GM18502 (cell line): ENCODE data around the gene RASSF7.

Experiments
- ATAC-seq: cut with Tn5 transposase; IDR thresholded peaks from one replicate; pipeline ENCODE4 v1.9.1; 2021; ENCODE audit warnings: mild to moderate bottlenecking; ENCODE audit not compliant: unreplicated experiment, poor library complexity

The RASSF7 gene

DNA sequence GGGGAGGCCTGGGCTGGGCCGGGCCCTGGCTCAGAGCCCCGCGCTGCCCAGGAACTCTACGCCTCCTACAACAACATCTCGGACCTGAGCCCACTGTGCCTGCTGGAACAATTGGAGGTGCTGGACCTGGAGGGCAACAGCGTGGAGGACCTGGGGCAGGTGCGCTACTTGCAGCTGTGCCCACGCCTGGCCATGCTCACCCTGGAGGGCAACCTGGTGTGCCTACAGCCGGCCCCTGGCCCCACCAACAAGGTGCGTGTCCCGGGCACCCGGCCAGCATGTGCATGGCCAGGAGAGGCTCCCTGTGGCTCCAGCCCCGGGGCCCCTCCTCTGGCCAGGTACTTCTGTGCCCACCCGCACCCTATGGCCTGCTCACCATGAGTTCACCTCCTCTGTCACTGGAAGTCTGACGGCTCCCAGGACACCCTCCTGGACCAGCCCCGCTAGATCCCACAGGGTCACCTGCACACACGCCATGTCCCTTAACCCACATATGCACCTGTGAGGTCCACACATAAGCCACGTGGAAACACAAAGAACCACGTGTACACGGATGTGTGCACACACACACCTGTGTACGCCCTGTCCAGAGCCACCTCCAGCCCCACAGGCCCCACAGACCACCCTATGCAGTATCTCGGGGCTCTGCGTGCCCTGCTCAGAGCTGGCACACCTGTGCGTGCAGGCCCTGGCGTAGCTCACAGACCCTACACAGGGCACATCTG, 10.6 kb upstream of the RASSF7 start:
- no peak for ATAC-seq

- no peak for ATAC-seq
These were observed 10.1 kb upstream of the RASSF7 start for GRCh38 chr11:550746-551085.

- no peak for ATAC-seq
These were observed 9.6 kb upstream of the RASSF7 start for GRCh38 chr11:551131-551530.

- no peak for ATAC-seq
These were observed 9.2 kb upstream of the RASSF7 start for GRCh38 chr11:551596-551995.

DNA sequence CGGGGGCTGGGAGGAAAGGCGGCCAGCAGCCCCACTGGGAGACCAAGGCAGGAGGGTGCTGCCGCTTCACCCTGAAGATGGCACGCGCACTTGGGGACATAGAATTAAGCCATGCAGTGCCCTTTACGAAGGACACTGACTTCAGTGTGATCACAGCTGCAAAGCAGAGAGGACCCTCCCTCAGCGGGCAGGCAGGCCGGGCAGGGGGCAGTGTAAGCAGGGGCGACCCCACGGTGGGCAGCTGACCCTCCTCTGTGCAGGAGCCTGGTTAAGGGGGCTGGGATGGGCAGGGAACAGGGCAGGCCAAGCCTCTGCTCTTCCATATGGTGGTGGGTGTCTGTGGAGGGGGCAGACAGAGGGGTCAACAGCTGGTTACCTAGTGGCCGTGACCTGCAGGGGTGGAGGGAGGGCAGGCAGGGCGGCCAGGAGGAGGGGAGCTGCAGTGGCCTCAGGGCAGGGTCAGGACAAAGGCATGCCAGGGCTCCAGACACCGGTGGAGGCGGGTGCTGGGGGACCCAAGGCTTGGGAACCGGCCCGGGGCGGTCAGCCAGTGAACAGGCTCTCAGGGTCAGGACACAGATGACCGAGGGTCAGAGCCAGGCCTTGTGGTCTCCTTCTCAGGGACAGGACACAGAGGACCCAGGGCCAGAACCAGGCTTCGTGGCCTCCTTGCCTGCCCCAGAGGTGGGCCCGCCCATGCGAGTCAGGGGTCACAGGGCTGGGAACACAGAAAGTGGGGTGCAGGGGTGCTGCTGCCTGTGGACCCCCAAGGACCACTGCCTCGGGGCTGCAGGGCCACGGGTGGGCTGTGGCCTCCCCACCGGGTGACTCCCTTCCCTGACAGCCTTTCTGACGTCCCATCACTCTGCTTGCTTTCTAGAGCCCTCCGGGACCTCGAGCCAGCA, 7.4 kb upstream of the RASSF7 start:
- ATAC-seq, result no peak

DNA sequence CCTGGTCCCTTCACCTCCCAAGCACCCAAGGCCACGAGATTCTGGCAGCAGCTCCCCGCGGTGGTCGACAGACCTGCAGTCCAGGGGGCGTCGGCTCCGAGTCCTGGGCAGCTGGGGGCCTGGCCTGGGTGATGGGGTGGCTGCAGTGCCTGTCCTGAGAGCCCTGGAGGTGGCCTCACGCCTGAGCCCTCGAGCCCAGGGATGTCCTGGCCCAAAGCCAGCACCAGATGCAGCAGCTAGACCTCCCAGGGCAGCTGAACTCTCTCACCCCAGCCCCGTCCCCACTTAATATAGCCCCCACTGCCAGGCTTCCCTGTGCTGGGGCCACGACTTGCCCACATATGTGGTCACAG, 6.8 kb upstream of the RASSF7 start:
- ATAC-seq, result no peak

DNA sequence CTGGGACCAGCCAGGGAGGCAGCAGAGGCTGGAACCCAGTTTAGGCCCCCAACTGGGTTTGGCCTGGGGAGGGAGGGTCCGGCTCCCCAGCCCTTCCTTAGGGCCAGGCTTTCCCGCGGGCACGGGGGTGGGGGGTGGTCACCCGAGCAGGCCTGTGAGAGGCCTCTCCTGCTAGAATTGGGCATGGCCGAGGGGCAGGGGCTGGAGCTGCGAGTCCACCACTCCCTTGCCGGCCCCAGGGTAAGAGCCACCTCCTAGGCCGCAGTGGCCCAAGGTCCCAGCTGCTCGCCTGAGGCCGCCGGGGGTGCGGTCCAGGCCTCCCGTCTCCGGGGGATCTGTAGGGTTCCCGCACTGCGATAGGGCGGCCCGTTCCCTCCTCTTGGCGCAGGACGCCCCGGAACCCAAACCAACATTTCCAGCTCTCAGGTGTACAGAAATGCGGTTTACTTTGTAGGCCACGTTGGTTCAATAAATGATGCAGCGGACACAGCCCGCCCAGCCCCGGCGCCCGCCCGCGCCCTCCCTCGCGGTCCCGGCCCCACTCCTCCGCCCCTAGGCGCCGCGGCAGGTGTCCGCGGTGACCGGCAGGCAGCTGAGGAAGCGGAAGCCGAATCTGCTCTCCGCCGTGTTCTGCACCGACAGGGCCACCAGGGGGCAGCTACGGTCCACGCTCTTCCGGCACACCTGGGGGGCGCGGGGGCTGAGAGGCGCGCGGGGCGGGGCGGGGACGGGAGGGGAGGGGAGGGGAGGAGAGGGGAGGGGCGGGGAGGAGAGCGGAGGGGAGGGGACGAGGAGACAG, 6.1 kb upstream of the RASSF7 start:
- ATAC-seq, result no peak

DNA sequence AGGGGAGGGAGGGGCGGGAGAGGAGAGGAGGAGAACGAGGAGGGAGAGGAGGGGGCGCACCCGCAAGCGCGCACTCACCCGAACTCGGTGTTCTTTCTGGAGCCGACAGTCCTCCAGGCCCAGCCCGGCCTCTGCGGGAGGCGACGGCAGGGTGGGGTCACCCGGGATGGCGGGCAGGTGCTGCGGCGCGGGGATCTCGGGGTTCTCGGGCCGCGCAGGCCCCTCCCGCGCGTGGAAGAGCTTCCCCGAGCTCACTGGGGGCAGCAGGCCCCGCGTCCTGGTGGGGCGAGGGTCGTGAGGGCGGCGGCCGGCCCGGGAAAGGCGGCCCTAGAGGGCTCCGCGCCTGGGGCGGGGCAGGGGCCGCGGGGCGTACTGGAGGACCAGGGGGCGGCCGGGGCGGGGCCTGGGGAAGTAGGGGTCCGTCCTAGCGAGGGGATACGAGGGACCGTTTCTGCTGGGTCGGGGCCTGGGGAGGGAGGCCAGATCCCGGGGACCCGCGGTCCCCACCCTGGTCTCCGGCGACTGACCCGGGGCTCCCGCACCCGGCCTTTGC, 5.5 kb upstream of the RASSF7 start:
- ATAC-seq, result no peak

DNA sequence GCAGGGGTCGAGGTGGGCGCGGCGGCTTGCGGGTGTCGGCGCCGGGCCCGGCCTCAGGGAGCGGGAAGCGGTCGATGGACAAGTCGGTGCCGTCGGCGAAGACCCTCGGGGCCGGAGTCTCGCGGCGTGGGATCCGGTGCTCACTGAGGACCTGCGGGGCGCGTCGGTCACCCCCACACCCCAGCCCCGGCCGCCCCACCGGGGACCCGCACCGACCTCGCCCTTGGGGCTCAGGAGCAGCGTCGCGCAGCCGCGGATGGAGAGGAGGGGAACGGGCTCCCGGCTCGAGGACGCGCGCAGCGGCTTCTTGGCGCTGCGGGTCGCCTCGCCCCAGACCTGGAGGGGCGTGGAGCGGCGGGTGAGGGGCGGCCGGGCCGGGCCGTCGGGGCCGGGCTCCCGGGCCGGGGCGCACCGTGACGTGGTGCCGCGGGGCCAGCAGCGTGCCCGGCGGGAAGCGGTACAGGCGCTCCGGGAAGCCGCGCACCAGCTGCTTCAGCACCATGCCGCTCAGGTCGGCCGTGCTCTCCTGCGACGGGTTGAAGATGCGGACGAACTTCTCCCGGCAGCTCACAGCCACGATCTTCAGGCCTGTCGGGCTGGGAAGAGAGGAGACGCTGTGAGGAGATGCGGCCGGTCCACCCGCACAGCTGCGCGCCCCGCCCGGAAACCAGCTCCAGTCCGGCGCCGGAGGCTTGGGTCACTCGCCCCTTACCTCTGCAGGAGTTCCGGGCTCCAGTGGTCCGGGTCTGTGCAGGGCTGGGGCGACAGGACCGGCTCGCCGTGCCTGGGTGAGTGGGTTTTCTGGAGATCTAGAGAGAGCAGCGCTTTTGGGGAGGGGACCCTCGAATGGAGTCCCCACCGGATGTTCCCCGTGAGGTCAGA, 4.7 kb upstream of the RASSF7 start:
- ATAC-seq, result no peak

GRCh38 chr11:556662-557256, 4.0 kb upstream of the RASSF7 start:
- no peak for ATAC-seq

DNA sequence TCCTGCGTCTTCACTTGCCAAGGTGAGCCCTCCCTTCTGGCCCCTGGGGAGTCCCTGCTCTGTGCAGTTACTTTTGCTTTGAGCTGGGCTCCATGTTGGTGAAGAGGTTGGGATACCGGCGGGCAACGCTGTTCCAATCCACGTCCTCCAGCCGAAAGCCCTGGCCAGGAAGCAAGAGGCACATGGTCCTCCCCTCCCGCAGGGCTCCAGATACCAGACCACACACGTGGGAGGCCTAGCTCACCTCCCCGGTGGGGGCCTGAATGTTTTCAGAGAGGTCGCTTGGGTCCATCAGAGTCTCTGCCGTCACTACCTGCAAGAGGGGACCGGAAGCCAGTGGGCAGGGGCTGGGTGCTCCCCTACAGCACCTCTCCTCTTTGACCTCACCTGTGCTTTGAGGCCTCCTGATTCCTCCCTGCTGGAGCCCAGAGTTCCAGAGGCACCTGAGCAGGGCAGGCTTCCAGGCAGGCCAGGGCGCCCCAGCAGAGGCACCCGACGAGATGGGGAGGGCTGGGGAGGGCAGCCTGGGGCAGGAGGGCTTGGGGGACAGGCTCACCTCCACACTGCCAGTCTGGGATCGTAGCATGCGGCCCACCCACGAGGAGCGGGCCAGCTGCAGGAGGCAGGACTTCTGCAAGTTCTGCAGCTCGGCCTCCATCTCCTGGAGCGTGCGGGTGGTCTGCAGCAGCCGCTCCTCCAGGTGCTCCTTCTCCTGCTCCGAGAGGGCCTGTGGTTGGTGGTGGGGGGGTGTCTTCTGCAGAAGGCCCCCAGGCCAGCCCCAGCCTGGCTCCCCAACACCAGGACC, 3.2 kb upstream of the RASSF7 start:
- ATAC-seq, result no peak

DNA sequence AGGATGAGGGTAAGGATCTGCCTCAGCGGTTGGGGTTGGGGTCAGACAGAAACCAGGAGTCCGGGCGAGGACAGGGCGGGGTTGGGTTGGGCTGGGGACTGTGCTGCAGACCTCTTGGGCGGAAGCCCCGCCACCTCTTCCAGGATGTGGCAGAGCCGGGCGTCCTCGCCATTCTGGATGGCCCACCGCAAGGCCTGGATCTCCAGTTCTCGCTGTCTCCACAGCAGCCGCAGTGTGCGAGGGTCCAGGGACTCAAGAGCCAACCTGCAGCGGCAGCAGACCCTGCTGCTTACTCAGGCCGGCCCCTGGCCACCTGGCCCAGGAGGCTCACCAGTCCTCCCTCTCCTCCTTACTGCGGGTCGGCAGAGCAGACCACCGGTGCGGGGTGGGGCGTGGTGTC, 2.3 kb upstream of the RASSF7 start:
- ATAC-seq, result no peak

GRCh38 chr11:559020-559620, 1.6 kb upstream of the RASSF7 start:
- no peak for ATAC-seq

DNA sequence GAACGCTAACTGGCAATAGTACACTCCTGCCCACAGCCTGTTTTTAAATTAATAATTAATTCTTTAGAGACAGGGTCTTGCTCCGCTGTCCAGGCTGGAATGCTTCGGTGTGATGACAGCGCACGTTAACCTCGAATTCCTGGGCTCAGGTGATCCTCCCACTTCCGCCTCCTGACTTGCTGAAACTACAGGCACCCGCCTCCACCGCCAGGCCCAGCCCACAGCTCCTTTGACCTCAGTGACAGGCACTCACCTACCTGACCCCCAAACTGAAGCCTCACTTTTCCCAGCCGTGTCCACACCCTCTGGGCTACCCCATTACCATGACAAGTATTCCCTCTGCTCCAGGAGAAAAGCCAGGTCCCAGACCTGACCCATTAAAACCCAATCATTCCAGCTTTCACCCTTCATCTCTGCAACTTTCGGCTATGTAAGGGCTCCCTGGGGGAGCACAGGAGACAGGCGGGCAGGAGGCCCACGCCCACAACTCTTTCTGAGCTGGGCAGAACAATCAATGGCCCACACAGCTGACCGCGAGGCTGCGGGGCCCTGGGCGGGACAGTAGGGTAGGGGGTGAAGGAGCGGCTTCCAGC, 962 bp upstream of the RASSF7 start:
- no peak for ATAC-seq

- peak; percentile 40 for ATAC-seq
These were observed 606 bp downstream of the RASSF7 start for GRCh38 chr11:561148-562003.

- ATAC-seq, result no peak
These were observed 1.4 kb downstream of the RASSF7 start for GRCh38 chr11:562046-562645.
